Measurements from ENCODE around the gene ANKRD29. TPM values are rescaled to one million over a fixed set of nuclear protein-coding genes. Genes with fewer than 3 reads are reported as not detected.

ANKRD29 gene
- total and polyA plus RNA-seq, 10 of the 15 experiments (the other 5 are each of a cell fraction or from before 2014, with no cell fraction given), result 0.53 to 9.2 (median 1.6) TPM

DNA sequence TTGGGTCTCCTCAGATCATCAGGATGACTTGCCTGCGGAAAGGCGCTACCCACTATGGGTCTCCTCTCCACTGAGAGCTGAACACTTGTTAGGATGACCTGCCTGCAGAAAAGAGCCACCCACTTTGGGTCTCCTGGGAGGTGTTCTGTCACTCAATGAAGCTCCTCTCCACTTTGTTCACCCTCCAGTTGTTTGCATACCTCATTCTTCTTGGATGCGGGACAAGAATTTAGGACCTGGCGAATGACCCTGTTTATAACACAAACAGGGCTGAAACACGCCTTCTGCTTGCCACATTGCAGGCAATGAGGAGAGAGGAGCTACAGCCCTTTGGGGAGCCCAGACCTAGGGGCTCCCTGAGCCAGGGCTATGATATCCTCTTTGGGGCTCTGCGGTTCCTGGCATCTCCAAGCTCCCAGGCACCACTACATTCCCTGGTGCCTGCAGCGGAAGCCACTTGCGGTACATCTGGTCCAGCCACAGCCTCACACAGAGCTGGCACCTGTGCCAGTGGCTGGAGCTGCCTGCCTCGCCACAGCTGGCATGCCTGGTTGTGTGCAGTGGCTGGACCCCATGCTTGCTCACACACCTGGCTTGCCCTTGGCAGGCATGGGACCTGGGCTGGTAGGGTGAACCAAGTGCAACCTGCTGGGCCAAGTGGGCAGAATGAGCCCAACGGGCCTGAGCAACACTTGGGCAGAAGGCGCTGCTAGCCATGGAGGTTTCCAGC, 20.6 kb downstream of the ANKRD29 start (continued):
- TF ChIP-seq RBBP5 (conservative IDR thresholded peaks at IDR 0.05) (no peak), STAT1 (conservative IDR thresholded peaks at IDR 0.05) (no peak), BACH1 (IDR thresholded peaks at IDR 0.05; ENCODE audit: borderline replicate concordance) (no peak)

DNA sequence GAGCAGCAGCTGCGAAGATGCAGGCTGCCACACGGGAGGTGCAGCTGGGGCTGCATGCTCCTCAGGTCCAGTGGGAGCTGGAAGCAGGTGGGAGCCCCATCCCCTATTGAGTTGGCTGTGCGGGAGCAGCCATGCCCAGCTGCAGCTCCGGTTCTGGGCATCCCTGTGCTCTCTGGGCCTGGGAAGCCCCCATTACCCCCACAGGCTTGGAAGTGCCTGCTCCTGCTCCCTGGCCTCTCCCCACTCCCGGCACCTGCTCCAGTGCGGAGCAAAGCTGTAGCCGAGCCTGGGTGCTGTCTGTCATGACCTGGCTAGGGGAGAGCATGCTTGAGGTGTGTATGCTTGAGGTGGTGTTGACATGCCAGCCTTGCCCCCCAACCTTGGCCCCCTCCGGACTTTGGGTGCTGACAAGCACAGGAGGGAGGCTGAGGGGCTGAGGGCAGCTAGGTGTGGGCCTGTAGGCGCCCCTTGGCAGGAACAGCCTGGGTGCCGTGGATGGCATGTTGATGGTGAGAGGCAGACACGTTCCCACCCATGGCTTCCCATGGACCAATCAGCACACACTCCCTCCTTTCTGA, 21.5 kb downstream of the ANKRD29 start:
- no peak overlapping the region for H3K9ac ChIP-seq (ENCODE audit: control insufficient read depth, insufficient read depth, low read length)
- no peak for FAIRE-seq
- H3K79me2 ChIP-seq (ENCODE audit: control insufficient read depth, insufficient read depth, low read length), result no peaks in the 10 kb centered on the region
- SMC1A ChIA-PET (ENCODE audit: uncharacterized antibody, unreplicated experiment), result interaction anchor here (0.6 to 1.3 kb wide), 3 partner anchors 10 to 27 kb away, joined by 3 to 6 read pairs (median 3); no protein-coding TSS in a partner anchor
- no peaks in the 10 kb centered on the region for H3K36me3 ChIP-seq (ENCODE audit: control insufficient read depth in 2 of 2, insufficient read depth in 2 of 2, low read length in 1 of 2)
- no peak overlapping the region for H3K4me3 ChIP-seq
- intact Hi-C loops (cut with micrococcal nuclease; ENCODE audit: unreplicated experiment) (no loop called here), in situ Hi-C loops (cut with MboI) (no loop called here)
- RAD21 ChIA-PET (ENCODE audit: unreplicated experiment), result interaction anchor here (0.9 to 1.8 kb wide), 2 partner anchors 11 to 62 kb away, joined by 3 to 8 read pairs; no protein-coding TSS in a partner anchor
- no peak for DNase-seq (ENCODE audit: low read depth, low spot score)
- no TSS peak for BruUV-seq (replicated peaks)
- H3K27ac ChIP-seq (ENCODE audit: control insufficient read depth, insufficient read depth), result no peak overlapping the region
- POLR2A ChIA-PET, result interaction anchor here (1.0 kb wide), 1 partner anchor 9 kb away, joined by 3 read pairs; no protein-coding TSS in a partner anchor
- H4K20me1 ChIP-seq (ENCODE audit: control insufficient read depth, insufficient read depth), result no peaks in the 10 kb centered on the region
- ATAC-seq, result no peak
- CTCF ChIA-PET, result interaction anchor here (0.6 to 0.7 kb wide), 2 partner anchors 63 to 227 kb away, joined by 4 read pairs; no protein-coding TSS in a partner anchor
- H3K27me3 ChIP-seq (replicated peaks in 1 of 2; ENCODE audit: control insufficient read depth in 2 of 2, insufficient read depth in 2 of 2, low read length in 1 of 2), result no peaks in the 10 kb centered on the region; a peak in 1 of 4 replicates
- no peak overlapping the region for H2AFZ ChIP-seq (ENCODE audit: control insufficient read depth, low read depth, low read length)
- peaks cover 5% of the 10 kb centered on the region; the same call in 2 of the 3 replicates for H3K9me3 ChIP-seq (replicated peaks; ENCODE audit: control insufficient read depth, insufficient read depth, low read length)
- no peak for TF ChIP-seq IKZF1 (conservative IDR thresholded peaks at IDR 0.05)
- TF ChIP-seq ETV6 (conservative IDR thresholded peaks at IDR 0.05 in 1 of 2, IDR thresholded peaks at IDR 0.05 in 1 of 2; ENCODE audit: borderline replicate concordance in 1 of 2, low read depth in 1 of 2), result no peak
- no peak for TF ChIP-seq CHD1 (IDR thresholded peaks at IDR 0.05; ENCODE audit: low read depth, low read length)
- no peak for TF ChIP-seq IRF4 (IDR thresholded peaks at IDR 0.05; ENCODE audit: low read depth, low read length)
- TF ChIP-seq SRF (IDR thresholded peaks at IDR 0.05; ENCODE audit: low read depth in 2 of 2, low read length in 2 of 2), result no peak
- no peak for TF ChIP-seq BCL3 (IDR thresholded peaks at IDR 0.05; ENCODE audit: borderline replicate concordance, insufficient read depth, low read depth, low read length, poor library complexity, severe bottlenecking)
- TF ChIP-seq MLLT1 (IDR thresholded peaks at IDR 0.05), result no peak
- TF ChIP-seq E2F8 (IDR thresholded peaks at IDR 0.05; ENCODE audit: low read depth, partially characterized antibody), result no peak
- no peak for TF ChIP-seq CHD4 (IDR thresholded peaks at IDR 0.05)
- TF ChIP-seq FOXM1 (IDR thresholded peaks at IDR 0.05; ENCODE audit: low read depth, low read length), result no peak
- TF ChIP-seq GABPA (IDR thresholded peaks at IDR 0.05; ENCODE audit: low read depth), result no peak
- no peak overlapping the region for H3K4me2 ChIP-seq (ENCODE audit: control insufficient read depth, insufficient read depth)
- 38% methylated on average over 11 of the region's 11 CpGs for WGBS (ENCODE audit: insufficient coverage, insufficient replicate concordance, low lambda C conversion rate, missing lambda C conversion rate)
- no peaks in the 10 kb centered on the region for H3K4me1 ChIP-seq (ENCODE audit: control insufficient read depth, insufficient read depth, low read length)
